HepG2 (cell line): ENCODE measurements around the gene NRSN2. TPM values are rescaled to one million over a fixed set of nuclear protein-coding genes. Genes with fewer than 3 reads are reported as not detected.
A peak's percentile ranks its signal among the peaks of the same experiment; 100 is the strongest.

ENCODE experiments used
- BRD4 ChIP-seq: sonication (generic); formaldehyde crosslinking; IDR thresholded peaks from 2 replicates; pipeline ENCODE4 v1.4.0; 2020; ENCODE audit warnings: missing genetic modification reagents
- CCAR2 ChIP-seq: fragments of 200-400 bp; formaldehyde crosslinking; optimal IDR thresholded peaks from 2 replicates; pipeline ENCODE3; 2018; ENCODE audit warnings: low read depth, mild to moderate bottlenecking, low read length, moderate library complexity
- KDM5A ChIP-seq: fragments of 200-600 bp; sonication (generic); IDR thresholded peaks from 2 replicates; pipeline ENCODE4 v1.7.0; 2018; ENCODE audit warnings: antibody characterized with exemption, mild to moderate bottlenecking, low read length, borderline replicate concordance
- KLF13 ChIP-seq: sonication (generic); formaldehyde crosslinking; IDR thresholded peaks from 2 replicates; pipeline ENCODE4 v1.4.0; 2020; ENCODE audit warnings: mild to moderate bottlenecking, missing genetic modification reagents
- PLSCR1 ChIP-seq: sonication (generic); formaldehyde crosslinking; IDR thresholded peaks from 2 replicates; pipeline ENCODE4 v1.5.0; 2020; ENCODE audit warnings: missing genetic modification reagents, mild to moderate bottlenecking, borderline replicate concordance
- U2AF2 ChIP-seq: fragments of 200-400 bp; formaldehyde crosslinking; IDR thresholded peaks from 2 replicates; pipeline ENCODE4 v1.6.1; 2017; ENCODE audit warnings: low read depth, mild to moderate bottlenecking, low read length
- ZBTB4 ChIP-seq: sonication (generic); formaldehyde crosslinking; IDR thresholded peaks from 2 replicates; pipeline ENCODE4 v1.4.0; 2020; ENCODE audit warnings: missing genetic modification reagents, mild to moderate bottlenecking, borderline replicate concordance
- ZNF672 ChIP-seq: sonication (generic); formaldehyde crosslinking; IDR thresholded peaks from 2 replicates; pipeline ENCODE4 v1.8.1; 2022; ENCODE audit warnings: missing genetic modification reagents
- ZNF703 ChIP-seq: sonication (generic); formaldehyde crosslinking; IDR thresholded peaks from 2 replicates; pipeline ENCODE4 v1.5.1; 2020; ENCODE audit warnings: missing genetic modification reagents, mild to moderate bottlenecking, moderate library complexity, borderline replicate concordance
- ZNF704 ChIP-seq: sonication (generic); formaldehyde crosslinking; IDR thresholded peaks from 2 replicates; pipeline ENCODE4 v1.8.1; 2023; ENCODE audit warnings: mild to moderate bottlenecking, inconsistent platforms, moderate library complexity, missing genetic modification reagents, borderline replicate concordance
- ZNF784 ChIP-seq: sonication (generic); formaldehyde crosslinking; IDR thresholded peaks from 2 replicates; pipeline ENCODE4 v1.5.1; 2020; ENCODE audit warnings: missing genetic modification reagents, mild to moderate bottlenecking, borderline replicate concordance
- ZSCAN31 ChIP-seq: sonication (generic); formaldehyde crosslinking; IDR thresholded peaks from 2 replicates; pipeline ENCODE4 v1.5.0; 2020; ENCODE audit warnings: low read depth, mild to moderate bottlenecking, missing genetic modification reagents
- polyA plus RNA-seq, 8 experiments: library from polyadenylated mRNA; depleted of rRNA in 3 of 8; stranded (reverse) in 7 of 8; unstranded in 1 of 8; fragments of >200 nt; fragmentation: Illumina TruSeq in 4 of 8; extraction: Trizol in 4 of 8; gene quantifications; 2 replicates each; pipeline versions ENCODE4 v1.2.1 to v1.2.3, GENCODE V29; 2011 to 2016; ENCODE audit warnings: low read depth in 4 of 8, missing spikeins in 1 of 8, mixed read lengths in 1 of 8; ENCODE audit not compliant: insufficient read depth in 1 of 8
- total RNA-seq, 5 experiments: library from RNA; depleted of rRNA; stranded (reverse); fragments of >200 nt; fragmentation: Illumina TruSeq; extraction: Trizol; gene quantifications; 2 replicates each; pipeline ENCODE4 v1.2.3, GENCODE V29; 2016; ENCODE audit warnings: low read depth in 1 of 5
- TF ChIP-seq, protein P1 (sequence below): sonication (generic); formaldehyde crosslinking; IDR thresholded peaks from 2 replicates; pipeline ENCODE4 v1.4.0; 2020; ENCODE audit warnings: mild to moderate bottlenecking, missing genetic modification reagents
- TF ChIP-seq, protein P2 (sequence below): sonication (generic); formaldehyde crosslinking; IDR thresholded peaks from 2 replicates; pipeline ENCODE4 v1.5.0; 2020; ENCODE audit warnings: mild to moderate bottlenecking, missing genetic modification reagents
- TF ChIP-seq, protein P3 (sequence below): sonication (generic); formaldehyde crosslinking; IDR thresholded peaks from 2 replicates; pipeline ENCODE4 v1.4.0; 2020; ENCODE audit warnings: mild to moderate bottlenecking, low read depth, missing genetic modification reagents

The NRSN2 gene
- total and polyA plus RNA-seq, 2 of the 13 experiments (the other 11 are each of a cell fraction or from before 2014, with no cell fraction given), result 32.3 to 49.4 TPM

DNA sequence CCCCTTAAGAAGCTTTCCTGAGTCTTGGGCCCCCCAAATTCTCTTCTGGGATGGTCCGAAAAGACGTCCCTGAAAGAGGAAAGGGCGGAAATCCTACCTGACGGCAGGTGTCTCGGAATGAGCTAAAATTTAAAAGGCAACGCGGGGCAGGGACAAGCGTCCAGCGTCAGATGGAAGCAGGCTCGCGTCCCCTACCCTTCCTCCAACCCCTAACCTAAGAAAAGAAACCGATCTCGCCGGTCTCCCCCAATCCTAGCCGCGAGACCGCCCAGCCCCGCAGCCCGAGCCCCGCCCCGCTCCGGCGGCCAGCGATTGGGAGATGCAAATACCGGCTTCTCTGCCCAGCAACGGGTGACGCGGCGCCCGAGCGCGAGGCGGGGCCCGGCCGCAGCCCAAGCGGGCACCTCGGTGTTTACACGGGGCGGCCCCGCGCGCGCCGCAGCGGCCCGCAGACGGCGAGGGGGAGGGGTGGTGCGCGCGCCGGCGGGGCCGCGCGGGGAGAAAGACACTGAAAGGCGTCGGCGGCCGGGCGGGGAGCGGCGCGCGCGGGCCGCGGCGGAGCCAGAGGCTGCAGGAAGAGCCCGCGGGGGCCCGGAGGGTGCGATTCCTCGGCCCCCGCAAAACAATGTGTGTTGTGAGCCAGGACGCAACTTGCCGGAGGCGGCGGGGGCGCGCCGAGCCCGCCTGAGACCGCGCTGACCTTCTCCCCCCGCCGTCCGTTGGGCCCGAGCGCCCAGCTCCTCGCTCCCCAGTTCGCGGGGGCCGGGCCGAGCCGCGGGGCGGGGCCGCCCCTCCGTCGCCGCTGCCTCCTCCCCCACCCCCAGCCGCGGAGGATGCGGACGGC, 21.6 kb upstream of the NRSN2 start, which contains the start of gene SOX12 (continued):
- TF ChIP-seq, protein P1, sequence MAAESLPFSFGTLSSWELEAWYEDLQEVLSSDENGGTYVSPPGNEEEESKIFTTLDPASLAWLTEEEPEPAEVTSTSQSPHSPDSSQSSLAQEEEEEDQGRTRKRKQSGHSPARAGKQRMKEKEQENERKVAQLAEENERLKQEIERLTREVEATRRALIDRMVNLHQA (CRISPR knock-in tag), result no peak
- TF ChIP-seq KDM5A (0 out of 2 replicates have a peak, but pooled peaks have one; percentile 9), ZNF703 (CRISPR knock-in tag) (no peak; the same call in 1 of the 2 replicates), ZNF704 (CRISPR knock-in tag) (no peak), BRD4 (CRISPR knock-in tag) (peak; percentile 55), KLF13 (CRISPR knock-in tag) (peak; percentile 21; the same call in 1 of the 2 replicates), PLSCR1 (CRISPR knock-in tag) (no peak), ZSCAN31 (CRISPR knock-in tag) (peak; percentile 74; the same call in 1 of the 2 replicates), ZNF784 (peak; percentile 92), CCAR2 (no peak), U2AF2 (peak; percentile 57; the same call in 1 of the 2 replicates), ZBTB4 (peak; percentile 63; the same call in 1 of the 2 replicates), ZNF672 (CRISPR knock-in tag) (no peak)
- TF ChIP-seq, protein P2, sequence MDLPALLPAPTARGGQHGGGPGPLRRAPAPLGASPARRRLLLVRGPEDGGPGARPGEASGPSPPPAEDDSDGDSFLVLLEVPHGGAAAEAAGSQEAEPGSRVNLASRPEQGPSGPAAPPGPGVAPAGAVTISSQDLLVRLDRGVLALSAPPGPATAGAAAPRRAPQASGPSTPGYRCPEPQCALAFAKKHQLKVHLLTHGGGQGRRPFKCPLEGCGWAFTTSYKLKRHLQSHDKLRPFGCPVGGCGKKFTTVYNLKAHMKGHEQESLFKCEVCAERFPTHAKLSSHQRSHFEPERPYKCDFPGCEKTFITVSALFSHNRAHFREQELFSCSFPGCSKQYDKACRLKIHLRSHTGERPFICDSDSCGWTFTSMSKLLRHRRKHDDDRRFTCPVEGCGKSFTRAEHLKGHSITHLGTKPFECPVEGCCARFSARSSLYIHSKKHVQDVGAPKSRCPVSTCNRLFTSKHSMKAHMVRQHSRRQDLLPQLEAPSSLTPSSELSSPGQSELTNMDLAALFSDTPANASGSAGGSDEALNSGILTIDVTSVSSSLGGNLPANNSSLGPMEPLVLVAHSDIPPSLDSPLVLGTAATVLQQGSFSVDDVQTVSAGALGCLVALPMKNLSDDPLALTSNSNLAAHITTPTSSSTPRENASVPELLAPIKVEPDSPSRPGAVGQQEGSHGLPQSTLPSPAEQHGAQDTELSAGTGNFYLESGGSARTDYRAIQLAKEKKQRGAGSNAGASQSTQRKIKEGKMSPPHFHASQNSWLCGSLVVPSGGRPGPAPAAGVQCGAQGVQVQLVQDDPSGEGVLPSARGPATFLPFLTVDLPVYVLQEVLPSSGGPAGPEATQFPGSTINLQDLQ (CRISPR knock-in tag), result peak; percentile 89; the same call in 1 of the 2 replicates
- TF ChIP-seq, protein P3, sequence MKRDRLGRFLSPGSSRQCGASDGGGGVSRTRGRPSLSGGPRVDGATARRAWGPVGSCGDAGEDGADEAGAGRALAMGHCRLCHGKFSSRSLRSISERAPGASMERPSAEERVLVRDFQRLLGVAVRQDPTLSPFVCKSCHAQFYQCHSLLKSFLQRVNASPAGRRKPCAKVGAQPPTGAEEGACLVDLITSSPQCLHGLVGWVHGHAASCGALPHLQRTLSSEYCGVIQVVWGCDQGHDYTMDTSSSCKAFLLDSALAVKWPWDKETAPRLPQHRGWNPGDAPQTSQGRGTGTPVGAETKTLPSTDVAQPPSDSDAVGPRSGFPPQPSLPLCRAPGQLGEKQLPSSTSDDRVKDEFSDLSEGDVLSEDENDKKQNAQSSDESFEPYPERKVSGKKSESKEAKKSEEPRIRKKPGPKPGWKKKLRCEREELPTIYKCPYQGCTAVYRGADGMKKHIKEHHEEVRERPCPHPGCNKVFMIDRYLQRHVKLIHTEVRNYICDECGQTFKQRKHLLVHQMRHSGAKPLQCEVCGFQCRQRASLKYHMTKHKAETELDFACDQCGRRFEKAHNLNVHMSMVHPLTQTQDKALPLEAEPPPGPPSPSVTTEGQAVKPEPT (CRISPR knock-in tag), result no peak
